Thyroid gland (tissue), 4 donors: Measurements from ENCODE around the gene HAO2. TPM values are rescaled to one million over a fixed set of nuclear protein-coding genes. Genes with fewer than 3 reads are reported as not detected.

Experiments used
- DNase-seq, 2 donors: peaks; one replicate each; pipeline ENCODE4 v3.0.0-alpha.2; 2019
- H3K27ac ChIP-seq, 3 donors: fragments of 200-600 bp; sonication (generic); 1 replicate in 2 of 3; 2 replicates in 1 of 3; pipeline ENCODE4 v1.5.1; 2016 to 2019; ENCODE audit warnings: mild to moderate bottlenecking in 1 of 3, moderate library complexity in 1 of 3
- H3K27me3 ChIP-seq: fragments of 200-600 bp; sonication (generic); one replicate; pipeline ENCODE4 v1.5.1; 2019
- H3K36me3 ChIP-seq, 2 donors: fragments of 200-600 bp; sonication (generic); one replicate each; pipeline ENCODE4 v1.5.1; 2016 to 2019
- H3K4me1 ChIP-seq, 2 donors: fragments of 200-600 bp; sonication (generic); one replicate each; pipeline ENCODE4 v1.5.1; 2017 to 2019
- H3K4me3 ChIP-seq, 3 donors: fragments of 200-600 bp; sonication (generic); replicated peaks in 1 of 3; 1 replicate in 2 of 3; 2 replicates in 1 of 3; pipeline ENCODE4 v1.5.1; 2016; ENCODE audit warnings: mild to moderate bottlenecking in 1 of 3
- H3K9me3 ChIP-seq: fragments of 200-600 bp; sonication (generic); one replicate; pipeline ENCODE4 v1.5.1; 2017
- POLR2A ChIP-seq, 2 donors: fragments of 450-650 bp; IDR thresholded peaks; one replicate each; pipeline ENCODE4 v1.6.1; 2017; ENCODE audit warnings: antibody characterized with exemption in 2 of 2, mild to moderate bottlenecking in 2 of 2, moderate library complexity in 1 of 2
- WGBS, 2 donors: methylation state at CpG; one replicate each; pipeline ENCODE4 v1.1.5; 2017; 5-methylcytosine and 5-hydroxymethylcytosine counted together
- intact Hi-C: fragments of 100-400 bp; cut with DNase I; formaldehyde crosslinking; loops from one replicate; pipeline ENCODE4 v1.15.1; 2023
- total RNA-seq, 4 donors: library from RNA; depleted of rRNA; stranded (reverse); fragments of >200 nt; gene quantifications; one replicate each; pipeline ENCODE4 v1.2.3, GENCODE V29; 2016
- TF ChIP-seq, protein P1 (sequence below), 6 experiments: fragments of 200-600 bp in 3 of 6; fragments of 450-650 bp in 3 of 6; sonication (generic) in 3 of 6; IDR thresholded peaks; one replicate each; pipeline ENCODE4 v1.5.1; 2016 to 2019; ENCODE audit warnings: antibody characterized with exemption in 6 of 6, mild to moderate bottlenecking in 2 of 6, inconsistent platforms in 1 of 6, moderate library complexity in 1 of 6

HAO2 gene
- not detected for total RNA-seq

DNA sequence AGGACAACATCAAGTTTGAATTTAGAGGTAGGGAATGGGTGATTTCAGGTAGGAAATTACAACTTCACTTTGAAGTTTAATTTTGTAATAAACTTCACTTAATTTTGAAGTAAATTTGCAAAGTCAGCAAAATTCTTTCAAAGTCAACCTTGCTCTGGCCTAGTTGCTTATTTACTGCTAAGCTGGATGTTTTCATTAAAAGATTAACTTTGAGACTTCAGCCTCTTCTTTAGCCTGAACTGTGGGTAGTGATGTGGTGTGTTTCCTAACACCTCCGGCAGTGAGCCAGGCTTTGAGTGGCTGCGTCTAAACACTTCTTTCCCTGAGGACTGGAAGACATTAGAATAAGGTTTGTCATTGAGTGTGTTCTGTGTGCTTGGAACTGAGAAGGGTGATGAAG lies at the start of gene HAO2:
TSS of gene HAO2 (plus strand) at position 232 of the 400 bp plus-strand sequence. CDS start 12,301 bp downstream, outside the sequence.
- peak; percentile 36 to 40 for DNase-seq
- Histone ChIP-seq H3K9me3 (no peaks in the 10 kb centered on the region), H3K4me3 (no peak within 1 kb of the TSS), H3K36me3 (no peaks in the 10 kb centered on the region), H3K27ac (no peak within 1 kb of the TSS), H3K4me1 (no peaks in the 10 kb centered on the region), H3K27me3 (no peaks in the 10 kb centered on the region)
- WGBS, 2 donors = 46 to 50% methylated on average over 2 of the region's 2 CpGs
- TF ChIP-seq, protein P1, sequence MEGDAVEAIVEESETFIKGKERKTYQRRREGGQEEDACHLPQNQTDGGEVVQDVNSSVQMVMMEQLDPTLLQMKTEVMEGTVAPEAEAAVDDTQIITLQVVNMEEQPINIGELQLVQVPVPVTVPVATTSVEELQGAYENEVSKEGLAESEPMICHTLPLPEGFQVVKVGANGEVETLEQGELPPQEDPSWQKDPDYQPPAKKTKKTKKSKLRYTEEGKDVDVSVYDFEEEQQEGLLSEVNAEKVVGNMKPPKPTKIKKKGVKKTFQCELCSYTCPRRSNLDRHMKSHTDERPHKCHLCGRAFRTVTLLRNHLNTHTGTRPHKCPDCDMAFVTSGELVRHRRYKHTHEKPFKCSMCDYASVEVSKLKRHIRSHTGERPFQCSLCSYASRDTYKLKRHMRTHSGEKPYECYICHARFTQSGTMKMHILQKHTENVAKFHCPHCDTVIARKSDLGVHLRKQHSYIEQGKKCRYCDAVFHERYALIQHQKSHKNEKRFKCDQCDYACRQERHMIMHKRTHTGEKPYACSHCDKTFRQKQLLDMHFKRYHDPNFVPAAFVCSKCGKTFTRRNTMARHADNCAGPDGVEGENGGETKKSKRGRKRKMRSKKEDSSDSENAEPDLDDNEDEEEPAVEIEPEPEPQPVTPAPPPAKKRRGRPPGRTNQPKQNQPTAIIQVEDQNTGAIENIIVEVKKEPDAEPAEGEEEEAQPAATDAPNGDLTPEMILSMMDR (IDR thresholded peaks at IDR 0.05) = no peak
- TF ChIP-seq POLR2A (IDR thresholded peaks at IDR 0.05) = no peak
- intact Hi-C loops = loop anchor here (5.0 kb wide), 1 partner anchor 81 kb away; no protein-coding TSS in a partner anchor

DNA sequence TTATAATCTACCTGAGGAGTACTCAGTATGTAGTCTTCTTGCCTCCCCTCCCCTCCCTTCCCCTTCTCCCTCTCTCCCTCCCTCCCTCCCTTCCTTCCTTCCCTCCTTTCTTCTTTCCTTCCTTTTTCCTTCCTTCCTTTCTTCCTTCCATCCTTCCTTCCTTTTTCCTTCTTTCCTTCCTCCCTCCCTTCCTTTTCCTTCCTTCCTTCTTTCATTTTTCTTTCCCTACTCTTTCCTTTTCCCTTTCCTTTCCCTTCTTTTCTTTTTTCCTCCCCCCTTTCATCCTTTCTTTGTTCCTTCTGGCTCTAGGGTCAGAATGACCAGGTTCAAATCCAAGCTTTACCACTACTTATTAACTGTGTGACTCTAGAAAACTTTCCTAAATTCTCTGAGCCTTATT lies 48.5 kb upstream of the HAO2 start:
- no peak for DNase-seq
- Histone ChIP-seq H3K4me3 (no peak overlapping the region), H3K36me3 (no peaks in the 10 kb centered on the region), H3K4me1 (peaks cover 9% of the 10 kb centered on the region in 2 donors), H3K9me3 (no peaks in the 10 kb centered on the region), H3K27ac (no peak overlapping the region), H3K27me3 (no peaks in the 10 kb centered on the region)
- TF ChIP-seq, protein P1 (IDR thresholded peaks at IDR 0.05) = no peak
- no peak for TF ChIP-seq POLR2A (IDR thresholded peaks at IDR 0.05)
- intact Hi-C loops = no loop called here

DNA sequence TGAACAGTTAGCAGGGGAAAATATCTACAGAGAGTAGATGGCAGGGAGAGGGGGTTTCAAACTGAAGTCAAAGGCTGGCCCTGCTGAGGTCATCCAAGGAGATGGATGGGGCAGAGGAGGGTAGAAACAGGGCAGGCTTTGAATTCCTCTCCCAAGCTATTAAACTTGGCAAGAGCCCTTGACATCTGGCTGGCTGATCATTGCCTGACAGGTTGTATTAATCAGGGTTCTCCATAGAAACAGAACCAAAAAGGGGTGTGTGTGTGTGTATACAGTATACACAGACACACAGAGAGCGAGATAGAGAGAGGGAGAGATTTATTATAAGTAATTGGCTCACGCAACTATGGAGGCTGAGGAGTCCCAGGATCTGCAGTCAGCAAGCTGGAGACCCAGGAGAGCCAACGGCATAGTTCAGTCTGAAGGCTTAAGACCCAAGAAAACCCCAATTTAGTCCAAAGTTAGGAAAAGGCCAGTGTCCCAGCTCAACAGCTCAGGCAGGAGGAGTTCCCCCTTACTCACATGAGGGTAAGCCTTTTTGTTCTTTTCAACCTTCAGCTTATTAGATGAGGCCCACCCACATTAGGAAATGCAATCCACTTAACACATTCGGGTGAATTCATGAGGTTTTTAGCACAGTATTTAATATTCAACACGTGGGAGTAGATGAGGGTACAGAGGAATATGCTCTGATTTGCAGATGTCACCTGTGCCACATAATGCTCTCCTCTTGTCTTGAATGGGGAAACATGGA lies 46.7 kb upstream of the HAO2 start:
- H3K4me3 ChIP-seq = no peak overlapping the region
- H3K27ac ChIP-seq = no peak overlapping the region
- WGBS, 2 donors = 75 to 92% methylated on average over 5 of the region's 5 CpGs
- H3K4me1 ChIP-seq = peaks cover 6% of the 10 kb centered on the region in 2 donors
- TF ChIP-seq, protein P1 (IDR thresholded peaks at IDR 0.05) = no peak
- no peak for TF ChIP-seq POLR2A (IDR thresholded peaks at IDR 0.05)
- H3K36me3 ChIP-seq = no peaks in the 10 kb centered on the region
- intact Hi-C loops = no loop called here
- no peaks in the 10 kb centered on the region for H3K9me3 ChIP-seq
- no peak for DNase-seq
- no peaks in the 10 kb centered on the region for H3K27me3 ChIP-seq

DNA sequence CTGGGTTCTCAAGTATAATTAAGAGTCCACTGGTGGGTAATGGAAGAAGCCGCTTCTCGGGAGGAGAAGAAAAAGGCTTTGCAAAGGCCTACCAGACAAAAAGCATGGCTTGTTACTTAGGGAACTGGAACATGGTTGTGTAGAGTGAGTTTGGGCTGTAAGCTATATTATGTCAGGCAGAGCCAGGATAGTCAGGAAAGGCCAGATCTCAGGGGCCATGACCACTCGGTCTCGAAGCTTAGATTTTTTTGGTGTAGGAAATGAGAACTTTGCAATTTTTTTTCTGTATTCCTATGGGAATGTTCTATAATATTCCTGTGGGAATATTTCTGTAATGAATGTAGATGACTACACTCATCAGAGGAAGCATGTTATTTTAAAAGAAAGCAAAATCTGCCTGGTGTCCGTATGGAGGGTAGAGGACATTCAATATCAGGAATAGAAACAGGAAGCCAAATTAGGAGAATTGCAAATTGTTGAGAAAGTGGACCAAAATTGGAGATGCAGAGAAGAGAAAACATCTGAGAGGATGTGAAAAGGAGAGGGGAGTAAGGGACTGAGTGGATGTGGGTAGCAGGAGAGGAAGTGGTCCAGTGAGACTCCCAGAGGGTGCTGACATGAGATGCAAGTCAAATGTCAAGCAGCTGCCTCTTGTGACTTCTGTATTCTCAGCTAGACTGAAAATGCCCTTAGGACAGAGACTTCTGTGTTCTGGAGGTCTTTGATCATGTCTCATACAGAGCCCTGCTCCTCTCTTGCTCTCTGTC lies 45.2 kb upstream of the HAO2 start:
- H3K9me3 ChIP-seq = no peaks in the 10 kb centered on the region
- no peak for DNase-seq
- no peak overlapping the region for H3K4me3 ChIP-seq
- H3K27ac ChIP-seq = no peak overlapping the region
- 82% methylated on average over 5 of the region's 5 CpGs for WGBS, 2 donors
- H3K36me3 ChIP-seq = no peaks in the 10 kb centered on the region
- TF ChIP-seq POLR2A (IDR thresholded peaks at IDR 0.05) = no peak
- TF ChIP-seq, protein P1 (IDR thresholded peaks at IDR 0.05) = no peak
- intact Hi-C loops = no loop called here
- peaks cover 12 to 18% of the 10 kb centered on the region in 2 donors for H3K4me1 ChIP-seq
- no peaks in the 10 kb centered on the region for H3K27me3 ChIP-seq

DNA sequence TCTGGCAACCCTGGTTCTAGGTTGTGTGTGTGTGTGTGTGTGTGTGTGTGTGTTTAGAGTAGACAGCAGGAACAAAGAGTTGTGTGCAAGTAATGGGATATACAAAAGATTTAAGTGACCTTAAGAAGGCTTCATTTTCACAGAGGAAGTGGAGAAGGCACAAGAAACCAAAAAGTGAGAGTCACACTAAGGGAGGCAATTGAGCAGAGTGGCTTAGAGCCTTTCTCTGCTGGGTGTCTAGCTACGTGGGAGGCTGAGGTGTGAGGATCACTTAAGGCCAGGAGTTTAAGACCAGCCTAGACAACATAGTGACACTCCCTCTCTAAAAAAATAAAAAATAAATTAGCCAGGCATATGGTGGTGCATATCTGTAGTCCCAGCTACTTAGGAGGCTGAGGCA lies 44.4 kb upstream of the HAO2 start:
- intact Hi-C loops = no loop called here
- no peaks in the 10 kb centered on the region for H3K27me3 ChIP-seq
- no peak for DNase-seq
- WGBS, 2 donors = 83 to 86% methylated on average over 1 of the region's 1 CpG
- H3K4me1 ChIP-seq = peaks cover 12 to 18% of the 10 kb centered on the region in 2 donors
- TF ChIP-seq, protein P1 (IDR thresholded peaks at IDR 0.05) = no peak
- no peak for TF ChIP-seq POLR2A (IDR thresholded peaks at IDR 0.05)
- no peak overlapping the region for H3K27ac ChIP-seq
- no peaks in the 10 kb centered on the region for H3K36me3 ChIP-seq
- no peak overlapping the region for H3K4me3 ChIP-seq
- no peaks in the 10 kb centered on the region for H3K9me3 ChIP-seq
